Superior temporal gyrus (tissue), 1 donor: ENCODE data around the gene TUBA3D.
"Not testable (repeated sequence)": the region's sequence is repeated elsewhere in the genome, so short reads cannot be mapped to it uniquely, and the experiment has no call there.

Source experiments
- DNase-seq: peaks from one replicate; pipeline ENCODE4 v3.0.0-alpha.2; 2016; ENCODE audit errors: extremely low spot score

TUBA3D gene

DNA sequence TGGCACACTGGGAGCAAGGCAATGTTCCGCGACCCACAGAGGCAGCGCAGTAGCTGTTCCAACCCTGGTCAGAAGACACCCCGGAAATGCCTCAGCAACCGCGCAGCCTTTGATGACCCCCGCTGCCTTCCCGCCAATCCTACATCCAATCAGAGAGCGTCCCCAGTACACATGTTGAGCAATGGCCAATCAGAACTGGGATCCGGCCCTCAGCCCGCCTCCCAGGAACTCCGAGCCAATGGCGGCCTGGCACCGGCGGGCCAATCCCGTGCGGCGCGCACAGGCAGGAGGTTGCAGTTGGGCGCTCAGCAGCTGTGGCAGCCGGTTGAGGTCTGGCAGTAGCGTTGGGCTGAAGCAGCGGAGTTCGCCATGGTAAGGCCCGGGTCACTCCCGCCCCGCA, at the start of gene TUBA3D:
Gene TUBA3D, plus strand, starts transcription at position 289 of the 400 bp plus-strand sequence. Its CDS starts 81 bp downstream, at position 370.
- no peak for DNase-seq

DNA sequence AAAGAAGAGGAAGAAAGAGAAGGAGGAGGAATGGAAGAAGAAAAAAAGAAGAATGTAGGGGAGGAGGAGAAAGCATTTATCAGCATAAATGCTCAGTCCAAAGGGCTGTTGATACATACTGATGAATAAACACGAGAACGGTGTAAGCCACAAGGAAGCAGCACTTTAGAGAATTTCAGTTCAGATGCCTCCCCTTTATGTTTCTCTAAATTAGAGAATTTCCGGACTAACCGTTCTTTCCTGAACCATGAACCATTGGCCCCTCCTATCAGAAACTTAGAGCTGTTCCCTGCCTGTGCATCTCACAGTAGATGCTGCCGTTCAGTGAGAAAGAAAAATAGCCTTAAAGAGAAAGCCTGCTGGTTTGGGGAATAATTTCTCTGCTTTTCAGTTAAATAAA, 49.2 kb upstream of the TUBA3D start:
- no peak for DNase-seq

DNA sequence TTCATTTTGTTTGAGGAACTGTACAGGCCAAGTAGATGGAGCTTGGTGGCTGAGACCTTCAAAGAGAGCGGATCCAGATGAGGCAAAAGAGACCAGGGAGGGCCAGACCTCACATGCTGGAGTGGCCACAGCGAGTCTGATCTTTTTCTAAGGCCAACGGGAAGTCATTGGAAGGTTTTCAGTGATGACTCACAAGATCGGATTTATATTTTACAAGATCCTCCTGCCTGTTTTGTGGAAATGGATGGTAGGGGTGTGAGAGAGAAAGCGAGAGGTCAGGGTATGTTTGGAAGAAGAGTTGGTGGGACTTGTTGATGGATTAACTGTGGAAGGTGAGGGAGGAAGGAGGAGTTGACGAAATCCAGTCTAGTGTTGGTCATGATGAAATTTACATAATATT, 44.6 kb upstream of the TUBA3D start:
- DNase-seq: no peak

- DNase-seq: not testable (repeated sequence)
Measured at GRCh38 chr2:131440742-131441468, 35.0 kb upstream of the TUBA3D start.

GRCh38 chr2:131444736-131445514, 31.0 kb upstream of the TUBA3D start:
- not testable (repeated sequence) for DNase-seq

GRCh38 chr2:131445515-131445797, 30.5 kb upstream of the TUBA3D start:
- not testable (repeated sequence) for DNase-seq

- DNase-seq: no peak
Measured at GRCh38 chr2:131445896-131446295, 30.0 kb upstream of the TUBA3D start.

DNA sequence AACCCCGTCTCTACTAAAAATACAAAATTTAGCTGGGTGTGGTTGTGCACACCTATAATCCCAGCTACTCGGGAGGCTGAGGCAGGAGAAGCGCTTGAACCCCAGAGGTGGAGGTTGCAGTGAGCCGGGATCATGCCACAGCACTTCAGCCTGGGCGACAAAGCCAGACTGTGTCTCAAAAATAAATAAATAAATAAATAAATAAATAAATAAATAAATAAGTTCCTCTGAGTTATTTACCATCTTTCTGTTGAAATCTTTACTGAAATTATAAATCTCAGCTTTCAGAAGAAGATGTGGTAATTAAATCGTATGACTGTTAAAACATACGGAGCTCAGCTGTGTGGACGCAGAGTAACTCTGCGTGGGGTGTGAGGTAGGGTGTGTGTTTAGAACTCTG, 27.9 kb upstream of the TUBA3D start:
- not testable (repeated sequence) for DNase-seq

DNA sequence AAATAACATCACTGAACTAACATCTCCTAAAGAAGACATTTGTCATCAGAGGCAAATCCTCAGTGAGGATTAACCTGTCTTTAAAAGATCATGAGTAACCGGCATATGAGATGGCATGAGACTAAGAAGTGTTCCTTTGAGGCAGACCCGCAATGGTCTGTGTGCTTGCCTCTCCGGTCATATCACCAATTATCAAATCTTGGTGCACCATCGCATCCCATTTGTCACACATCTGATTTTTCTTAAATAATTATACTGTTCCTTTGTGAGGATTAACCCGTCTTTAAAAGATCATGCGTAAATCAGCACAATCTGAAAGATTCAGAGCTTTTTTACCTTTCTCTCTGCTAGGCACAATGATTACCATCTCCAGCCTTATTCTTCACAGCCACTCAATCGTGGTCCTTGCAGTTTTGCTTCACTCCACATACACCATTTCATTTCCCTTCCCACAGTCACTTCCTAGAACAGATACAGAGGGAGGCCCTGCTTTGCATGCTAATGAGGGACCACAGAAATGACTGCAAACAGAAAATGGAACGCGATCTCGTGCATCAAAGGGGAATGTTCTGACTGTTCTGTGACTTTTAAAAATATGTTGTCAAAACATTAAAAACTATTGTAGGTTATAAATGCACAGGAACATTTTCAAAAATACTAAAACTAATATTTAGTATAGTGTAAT, 24.5 kb upstream of the TUBA3D start:
- DNase-seq: not testable (repeated sequence)

GRCh38 chr2:131454914-131455313, 21.0 kb upstream of the TUBA3D start:
- not testable (repeated sequence) for DNase-seq

DNA sequence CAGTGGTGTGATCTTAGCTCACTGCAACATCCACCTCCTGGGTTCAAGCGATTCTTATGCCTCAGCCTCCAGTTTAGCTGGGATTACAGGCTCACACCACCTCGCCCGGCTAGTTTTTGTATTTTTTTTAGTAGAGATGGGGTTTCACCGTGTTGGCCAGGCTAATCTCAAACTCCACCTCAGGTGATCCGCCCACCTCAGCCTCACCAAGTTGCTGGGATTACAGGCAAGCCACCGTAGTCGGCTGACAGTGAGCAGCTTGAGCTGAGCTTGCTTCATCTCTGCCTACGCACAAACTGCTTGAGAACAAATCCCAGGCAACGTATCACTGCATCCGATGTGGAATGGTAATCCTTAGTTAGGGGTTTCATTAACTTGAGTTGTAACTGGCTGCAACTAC, 8.2 kb upstream of the TUBA3D start:
- not testable (repeated sequence) for DNase-seq

GRCh38 chr2:131470944-131471343, 5.0 kb upstream of the TUBA3D start:
- DNase-seq: not testable (repeated sequence)

DNA sequence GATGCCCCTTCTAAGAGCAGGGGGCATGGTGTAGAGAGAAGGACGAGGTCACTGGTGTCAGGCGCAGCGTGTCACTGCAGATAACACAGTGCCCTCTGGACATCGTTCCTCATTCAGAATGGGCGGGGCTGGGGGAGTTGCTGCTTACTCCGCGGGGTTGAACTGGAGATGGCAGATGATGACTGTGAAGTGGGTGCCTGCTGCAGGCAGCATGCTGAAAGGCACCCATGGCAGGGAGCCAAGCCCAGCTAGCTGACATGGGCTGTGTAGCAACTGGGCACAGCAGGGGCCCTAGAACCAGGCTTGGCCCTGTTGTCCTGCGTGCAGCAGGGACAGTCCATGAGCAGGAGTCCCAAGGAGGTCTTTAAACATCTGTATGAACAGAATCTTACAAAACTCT, 4.3 kb upstream of the TUBA3D start:
- not testable (repeated sequence) for DNase-seq

DNA sequence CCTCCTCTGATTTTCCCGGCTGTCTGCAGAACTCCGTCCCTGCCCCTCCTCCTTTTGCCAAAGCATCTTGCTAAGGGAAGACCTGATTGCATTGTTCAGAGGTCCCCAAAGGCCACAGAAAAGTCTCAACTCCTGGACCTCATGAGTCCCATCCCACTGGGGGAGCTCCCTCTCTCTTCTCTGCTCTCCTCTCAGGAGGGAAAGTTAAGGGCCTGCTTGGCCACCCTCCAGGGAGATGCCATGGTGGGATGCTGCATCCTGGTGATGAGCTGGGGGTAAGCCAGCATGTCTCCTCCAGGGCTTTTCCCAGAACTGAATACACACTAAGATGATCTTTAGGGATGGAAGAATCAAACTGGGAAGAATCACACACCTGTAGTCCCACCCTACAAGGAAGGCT, 2.7 kb upstream of the TUBA3D start:
- not testable (repeated sequence) for DNase-seq

DNA sequence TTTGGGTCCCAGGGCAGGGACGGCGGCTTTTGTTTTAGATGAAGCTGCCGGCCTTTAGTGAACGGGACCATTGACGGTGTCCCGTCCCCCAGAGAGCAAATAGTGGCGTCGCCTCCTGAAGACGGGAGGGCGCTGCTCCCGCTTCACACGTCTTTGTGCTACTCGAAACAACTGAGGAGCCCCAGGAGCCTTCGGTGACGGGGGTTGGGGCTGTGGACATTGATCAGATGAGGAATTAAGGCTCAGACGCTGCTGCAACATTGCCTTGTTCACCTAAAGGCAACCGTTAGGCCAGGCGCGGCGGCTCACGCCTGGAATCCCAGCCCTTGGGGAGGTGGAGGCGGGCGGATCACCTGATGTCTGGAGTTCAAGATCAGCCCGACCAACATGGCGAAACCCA, 444 bp downstream of the TUBA3D start:
- DNase-seq: not testable (repeated sequence)

DNA sequence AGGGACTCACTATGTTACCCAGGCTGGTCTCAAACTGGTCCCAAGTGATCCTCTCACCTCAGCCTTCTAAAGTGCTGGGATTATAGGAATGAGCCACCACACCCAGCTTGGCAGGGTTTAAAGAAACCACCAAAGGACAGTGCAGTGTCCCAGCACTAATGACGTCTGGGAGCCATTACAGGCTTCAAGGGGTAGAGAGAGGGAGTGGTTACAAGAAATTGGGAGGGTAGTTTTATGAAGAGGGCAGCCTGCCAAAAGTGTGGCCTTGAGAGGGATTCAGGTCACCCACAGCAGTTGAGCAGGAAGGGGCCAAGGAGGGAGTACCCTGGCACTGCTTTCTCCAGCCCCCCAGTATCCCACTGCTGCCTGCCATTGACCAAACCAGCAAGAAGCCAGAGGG, 1.3 kb downstream of the TUBA3D start:
- not testable (repeated sequence) for DNase-seq

GRCh38 chr2:131478074-131478849, 2.3 kb downstream of the TUBA3D start:
- not testable (repeated sequence) for DNase-seq

DNA sequence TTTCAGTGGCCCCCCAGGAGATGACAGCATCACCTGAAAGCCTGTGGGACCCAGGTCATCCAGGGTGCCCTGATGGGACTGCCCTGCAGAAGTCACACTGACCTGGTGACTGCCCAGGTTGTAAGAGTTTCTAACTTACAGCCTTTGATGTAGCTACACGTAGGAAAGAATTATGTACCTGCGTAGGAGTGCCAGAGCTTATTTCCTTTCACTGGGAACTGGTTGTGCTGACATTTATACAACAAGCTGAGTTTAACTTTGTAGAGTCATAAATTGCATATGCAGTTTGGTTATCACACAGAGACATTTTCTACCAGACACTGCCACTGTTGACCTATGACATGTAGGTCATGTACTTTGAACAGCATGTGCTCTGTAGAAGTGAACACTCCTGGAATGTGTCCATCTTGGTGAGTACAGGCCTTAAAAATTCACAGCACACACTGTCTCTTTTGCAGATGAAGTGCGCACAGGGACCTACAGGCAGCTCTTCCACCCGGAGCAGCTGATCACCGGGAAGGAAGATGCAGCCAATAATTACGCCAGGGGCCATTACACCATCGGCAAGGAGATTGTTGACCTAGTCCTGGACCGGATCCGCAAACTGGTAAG, 3.0 kb downstream of the TUBA3D start:
- DNase-seq: not testable (repeated sequence)

- DNase-seq: not testable (repeated sequence)
Measured at GRCh38 chr2:131480351-131480750, 4.4 kb downstream of the TUBA3D start.

GRCh38 chr2:131482506-131483155, 6.7 kb downstream of the TUBA3D start:
- DNase-seq: not testable (repeated sequence)
